ENCODE results near the gene VDAC2.
"Not testable (repeated sequence)": the region's sequence is repeated elsewhere in the genome, so short reads cannot be mapped to it uniquely, and the experiment has no call there.

The VDAC2 gene

DNA sequence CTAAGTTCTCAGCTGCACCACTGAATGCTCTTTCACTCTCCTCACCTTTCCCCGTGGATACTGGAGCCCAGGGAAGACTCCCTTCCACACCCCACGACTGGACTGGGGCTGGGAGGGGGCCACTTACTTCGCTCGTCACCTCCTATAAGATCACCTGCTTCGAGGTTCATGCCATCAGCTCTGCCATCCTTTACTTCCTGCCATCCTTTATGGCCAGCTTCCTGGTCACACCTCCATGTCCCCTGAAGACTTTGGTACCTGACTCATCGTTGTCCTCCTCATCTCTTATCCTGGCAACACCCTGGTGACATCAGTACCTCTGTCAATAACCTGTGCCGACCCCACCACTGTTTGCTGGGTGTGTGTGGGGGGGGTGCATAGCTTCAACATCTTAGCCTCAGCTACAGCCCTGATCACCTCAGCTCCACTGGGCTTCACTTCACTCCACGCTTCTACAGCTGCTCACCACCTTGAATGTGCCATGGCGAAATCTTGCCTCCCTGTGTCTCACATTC, 8.7 kb upstream of the VDAC2 start:
- DNase-seq = no peak

DNA sequence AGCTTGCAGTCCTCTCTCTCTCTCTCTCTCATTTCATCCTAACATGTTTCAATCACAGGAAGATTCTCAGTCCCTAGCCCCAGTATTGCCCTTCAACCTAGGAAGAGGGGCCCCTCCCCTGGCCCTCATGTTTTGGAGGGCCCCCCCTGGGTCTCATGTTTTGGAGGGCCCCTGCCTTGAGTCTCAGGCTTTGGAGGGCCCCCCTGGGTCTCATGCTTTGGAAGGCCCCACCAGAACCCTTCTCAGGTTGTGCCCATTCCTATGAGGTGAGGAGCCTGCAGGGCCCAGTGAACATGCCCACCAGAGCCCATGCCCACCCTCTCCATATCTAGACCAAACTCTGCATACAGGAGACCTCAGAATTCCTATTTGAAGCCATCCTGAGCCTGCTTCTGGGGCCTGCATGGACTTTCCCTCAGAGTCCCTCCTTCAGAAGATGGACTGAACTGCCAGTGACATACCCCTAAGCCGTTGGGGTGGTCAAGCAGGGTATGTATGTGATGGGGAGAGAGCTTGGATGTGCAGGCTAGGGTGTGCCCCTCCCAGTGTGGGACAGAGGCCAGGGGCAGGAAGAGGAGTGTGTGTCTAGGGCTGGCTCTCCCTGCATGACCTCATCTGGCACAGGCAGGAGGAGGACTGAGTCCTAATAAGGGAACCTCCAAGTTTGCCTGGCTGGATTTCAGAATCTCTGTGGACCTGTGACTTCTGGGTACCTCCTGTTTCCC, 8.1 kb upstream of the VDAC2 start:
- no peak for DNase-seq

DNA sequence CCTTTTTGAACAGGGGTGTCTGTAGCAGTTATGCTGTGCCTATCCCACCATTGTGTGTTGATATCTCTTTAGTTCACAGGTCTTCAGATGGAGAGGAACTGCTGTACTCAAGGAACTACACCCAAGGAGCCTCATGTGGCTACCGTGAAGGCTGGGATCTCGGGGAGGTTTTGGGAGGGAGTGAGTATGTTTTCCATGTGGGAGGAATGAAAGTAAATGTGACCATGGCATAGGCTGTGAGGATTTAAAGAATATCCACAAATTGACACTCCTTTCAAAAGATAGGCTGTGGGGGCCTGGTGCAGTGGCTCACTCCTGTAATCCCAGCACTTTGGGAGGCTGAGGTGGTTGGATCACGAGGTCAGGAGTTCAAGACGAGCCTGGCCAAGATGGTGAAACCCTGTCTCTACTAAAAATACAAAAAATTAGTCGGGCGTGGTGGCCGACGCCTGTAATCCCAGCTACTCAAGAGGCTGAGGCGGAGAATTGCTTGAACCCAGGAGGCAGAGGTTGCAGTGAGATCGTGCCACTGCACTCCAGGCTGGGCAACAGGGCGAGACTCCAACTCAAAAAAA, 7.5 kb upstream of the VDAC2 start:
- DNase-seq = not testable (repeated sequence)

DNA sequence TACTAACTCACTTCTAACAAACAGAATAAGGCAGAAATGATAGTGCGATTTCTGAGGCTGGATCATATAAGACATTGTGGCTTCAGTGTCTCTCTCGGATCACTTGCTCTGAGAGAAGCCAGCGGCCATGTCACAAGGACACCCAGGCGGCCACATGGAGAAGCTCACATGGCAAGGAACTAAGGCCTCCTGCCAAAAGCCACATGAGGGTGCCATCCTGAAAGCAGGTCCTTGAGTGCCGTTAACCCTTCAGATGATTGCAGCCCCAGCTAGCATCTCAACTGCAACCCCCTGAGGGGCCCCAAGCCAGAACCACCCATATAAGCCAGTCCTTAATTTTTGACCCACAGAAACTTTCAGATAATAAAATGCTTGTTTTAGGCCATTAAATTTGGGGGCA, 6.9 kb upstream of the VDAC2 start:
- DNase-seq = no peak

DNA sequence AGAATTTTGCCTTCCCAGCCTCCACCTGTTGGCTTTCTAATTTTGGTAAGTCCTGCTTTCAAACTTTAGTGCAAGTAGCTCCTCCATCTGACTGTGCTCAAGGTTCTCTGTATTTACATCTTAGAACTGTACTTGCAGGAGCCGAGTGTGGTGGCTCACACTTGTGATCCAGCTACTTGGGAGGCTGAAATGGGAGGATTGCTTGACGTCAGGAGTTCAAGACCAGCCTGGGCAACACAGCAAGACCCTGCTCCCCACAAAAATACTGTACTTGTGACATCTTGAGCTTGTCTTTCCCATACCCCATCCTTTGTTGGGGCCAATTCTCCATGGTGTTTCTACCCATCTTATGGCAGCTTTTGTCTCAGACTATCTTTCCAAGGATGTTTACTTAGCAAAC, 4.7 kb upstream of the VDAC2 start:
- DNase-seq = no peak

DNA sequence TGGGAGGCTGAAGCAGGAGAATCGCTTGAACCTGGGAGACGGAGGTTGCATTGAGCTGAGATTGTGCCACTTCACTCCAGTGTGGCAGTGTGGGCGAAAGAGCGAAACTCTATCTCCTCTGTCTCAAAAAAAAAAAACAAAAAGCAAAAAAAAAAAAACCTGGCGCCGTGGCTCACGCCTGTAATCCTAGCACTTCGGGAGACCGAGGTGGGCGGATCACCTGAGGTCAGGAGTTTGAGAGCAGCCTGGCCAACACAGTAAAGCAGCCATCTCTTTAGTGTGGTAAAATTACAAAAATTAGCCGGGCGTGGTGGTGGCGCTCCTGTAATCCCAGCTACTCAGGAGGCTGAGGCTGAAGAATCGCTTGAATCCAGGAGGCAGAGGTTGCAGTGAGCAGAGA, 4.0 kb upstream of the VDAC2 start:
- DNase-seq = not testable (repeated sequence)

DNA sequence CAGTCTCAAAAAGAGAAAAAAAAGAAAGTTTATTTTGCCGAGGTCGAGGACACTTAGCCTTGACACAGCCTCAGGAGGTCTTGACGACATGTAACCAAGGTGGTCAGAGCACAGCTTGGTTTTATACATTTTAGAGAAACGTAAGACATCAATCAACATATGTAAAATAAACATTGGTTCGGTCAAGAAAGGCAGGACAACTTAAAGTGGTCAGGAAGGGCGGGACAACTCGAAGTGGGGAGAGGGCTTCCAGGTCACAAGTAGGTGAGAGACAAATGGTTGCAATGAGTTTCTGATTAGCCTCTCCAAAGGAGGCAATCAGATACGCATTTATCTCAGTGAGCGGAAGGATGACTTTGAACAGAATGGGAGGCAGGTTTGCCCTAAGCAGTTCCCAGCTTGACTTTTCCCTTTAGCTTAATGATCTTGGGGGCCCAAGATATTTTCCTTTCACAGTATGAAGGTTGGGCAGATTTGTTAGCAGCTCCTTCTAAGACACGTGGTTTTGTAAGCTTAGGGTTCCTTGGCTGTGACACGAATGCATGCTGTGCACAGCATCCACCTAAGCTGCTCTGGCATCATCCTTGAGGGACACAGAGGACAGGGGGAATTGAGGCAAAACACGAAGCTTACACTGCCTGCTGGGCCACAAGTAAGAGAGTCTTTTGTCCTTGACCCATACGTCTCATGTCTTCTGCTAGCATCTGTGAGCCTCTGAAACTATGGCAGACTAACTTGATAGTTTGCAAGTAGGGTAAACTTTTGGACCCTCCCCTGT, 3.3 kb upstream of the VDAC2 start:
- DNase-seq = no peak

DNA sequence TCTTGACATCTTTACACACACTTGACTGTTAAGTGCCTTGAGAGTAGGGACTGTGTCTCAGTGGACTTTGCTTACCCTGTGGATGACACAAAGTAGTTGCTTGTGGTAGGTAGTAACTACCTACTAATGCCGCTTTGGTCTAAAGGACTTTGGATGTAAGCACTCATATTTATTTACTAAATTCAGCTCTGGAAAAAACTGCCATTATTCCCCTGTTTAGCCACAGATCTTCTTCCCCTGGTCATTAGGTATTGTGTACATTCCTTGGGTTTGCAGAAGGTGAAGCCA, 2.8 kb upstream of the VDAC2 start:
- DNase-seq = no peak

DNA sequence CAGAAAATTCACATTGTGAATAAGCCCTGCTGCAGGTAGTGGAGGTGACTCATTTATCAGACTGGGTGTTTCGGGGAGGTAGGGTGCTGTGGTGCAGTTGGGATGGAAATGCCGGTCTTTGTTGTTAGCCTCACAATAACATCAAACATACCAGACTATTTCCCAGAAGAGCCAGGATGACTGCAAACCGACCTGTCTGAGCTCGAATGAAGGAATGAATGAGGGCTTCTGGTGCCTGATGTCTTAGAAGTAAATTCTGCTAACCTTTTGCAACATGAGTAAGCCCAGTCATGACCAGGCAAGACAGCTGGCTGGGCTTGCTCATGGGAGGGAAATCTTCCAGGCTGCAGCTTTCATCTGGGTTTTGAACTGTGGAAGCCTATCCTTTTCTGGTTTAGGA, 2.4 kb upstream of the VDAC2 start:
- no peak for DNase-seq

DNA sequence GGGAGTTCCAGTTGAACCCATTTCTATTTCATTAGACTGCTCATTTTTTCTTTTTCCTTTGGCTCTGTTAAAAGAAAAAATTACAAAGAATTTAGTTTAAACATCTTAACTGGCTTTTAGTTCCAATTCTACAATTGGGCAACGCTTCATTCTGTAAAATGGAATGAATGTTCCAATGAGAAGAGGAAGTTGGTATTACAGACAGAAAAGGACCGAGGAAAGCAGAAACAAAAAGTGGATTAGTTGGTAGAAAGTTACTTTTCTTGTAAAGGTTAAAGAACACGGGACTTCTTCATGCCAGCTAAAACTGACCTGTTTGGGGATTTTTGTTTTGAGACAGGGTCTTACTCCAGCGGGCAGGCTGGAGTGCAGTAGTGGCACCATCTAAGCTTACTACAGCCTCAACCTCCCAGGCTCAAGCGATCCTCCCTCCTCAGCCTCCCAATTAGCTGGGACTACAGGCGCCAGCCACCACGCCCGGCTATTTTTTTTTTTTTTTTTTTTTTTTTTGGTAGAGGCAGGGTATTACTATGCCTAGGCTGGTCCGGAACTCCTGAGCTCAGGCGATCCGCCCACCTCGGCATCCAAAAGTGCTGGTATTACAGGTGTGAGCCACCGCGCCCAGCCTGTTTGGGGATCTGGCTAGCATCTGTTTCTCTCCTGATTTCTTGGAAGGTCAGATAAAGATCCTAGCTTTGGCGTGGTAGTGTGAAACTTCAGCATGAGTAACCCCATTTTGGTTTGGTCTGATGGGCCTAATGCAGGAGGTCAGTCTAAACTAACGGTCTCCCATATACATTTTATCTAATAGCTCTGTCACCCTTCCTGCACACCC, 1.3 kb upstream of the VDAC2 start:
- no peak for DNase-seq

DNA sequence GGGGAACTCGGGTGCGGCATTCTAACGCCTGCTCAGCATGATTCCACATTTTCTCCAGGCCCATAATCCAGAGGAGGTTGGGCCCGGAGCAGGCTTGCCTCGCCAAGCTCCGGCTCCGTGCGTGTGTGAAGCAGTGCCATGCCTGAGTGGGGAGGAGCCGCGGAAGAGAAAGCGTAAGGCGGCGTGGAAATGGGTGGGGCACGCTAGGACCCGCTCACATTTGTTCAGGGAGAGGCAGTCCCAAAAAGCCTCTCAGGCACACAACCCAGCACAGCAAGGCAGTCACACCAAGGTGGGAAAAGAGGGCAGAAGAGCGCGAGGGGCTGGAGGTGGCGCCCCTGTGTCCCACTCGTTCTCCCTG, 695 bp upstream of the VDAC2 start:
- peak; percentile 11 for DNase-seq

DNA sequence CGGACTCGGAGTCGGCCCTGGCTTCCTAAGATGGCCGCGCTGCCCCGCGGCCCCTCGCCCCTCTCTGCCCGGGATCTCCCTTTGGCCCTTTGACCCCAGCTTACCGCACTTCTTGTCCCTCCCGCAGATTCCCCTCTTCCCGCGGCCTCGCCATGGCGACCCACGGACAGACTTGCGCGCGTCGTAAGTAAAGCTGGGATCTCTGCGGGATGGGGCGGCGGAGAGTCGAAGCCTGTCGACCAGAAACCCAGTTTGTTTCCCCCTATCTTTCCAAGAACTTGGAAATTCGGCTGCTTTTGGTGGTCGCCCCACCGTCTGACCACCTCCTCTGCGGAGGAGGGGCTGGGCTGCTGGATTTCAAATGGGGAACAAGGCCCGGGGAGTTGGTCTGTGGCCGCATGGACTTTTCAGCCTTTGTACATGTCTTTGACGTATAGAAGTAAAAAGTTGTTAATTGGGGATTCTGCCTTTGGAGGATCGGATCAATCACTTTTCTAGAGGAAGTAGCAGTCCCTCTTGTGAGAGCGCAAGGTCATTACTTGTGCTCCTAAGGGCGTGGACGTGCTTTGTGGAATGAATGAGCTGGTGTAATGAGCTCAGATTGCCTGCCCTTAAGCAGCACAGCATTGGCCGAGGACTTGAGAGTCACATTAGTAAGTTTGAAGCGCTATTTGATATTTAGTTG, 553 bp downstream of the VDAC2 start:
- no peak for DNase-seq

DNA sequence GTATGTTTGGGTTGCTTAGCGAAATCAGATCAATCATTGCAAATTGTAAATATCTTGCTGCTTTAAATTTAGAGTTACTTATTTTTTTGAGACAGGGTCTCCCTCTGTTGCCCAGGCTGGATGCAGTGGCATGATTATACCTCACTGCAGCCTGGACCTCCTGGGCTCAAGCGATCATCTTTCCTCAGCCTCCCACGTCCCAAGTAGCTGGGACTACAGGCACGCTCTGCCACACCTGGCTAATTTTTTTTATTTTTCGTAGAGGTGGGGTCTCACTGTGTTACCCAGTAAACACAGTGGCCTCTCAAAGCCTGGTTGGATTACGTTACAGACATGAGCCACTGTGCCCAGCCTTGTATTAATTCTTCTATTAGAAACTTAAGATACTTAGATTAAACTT, 1.7 kb downstream of the VDAC2 start:
- DNase-seq = no peak

DNA sequence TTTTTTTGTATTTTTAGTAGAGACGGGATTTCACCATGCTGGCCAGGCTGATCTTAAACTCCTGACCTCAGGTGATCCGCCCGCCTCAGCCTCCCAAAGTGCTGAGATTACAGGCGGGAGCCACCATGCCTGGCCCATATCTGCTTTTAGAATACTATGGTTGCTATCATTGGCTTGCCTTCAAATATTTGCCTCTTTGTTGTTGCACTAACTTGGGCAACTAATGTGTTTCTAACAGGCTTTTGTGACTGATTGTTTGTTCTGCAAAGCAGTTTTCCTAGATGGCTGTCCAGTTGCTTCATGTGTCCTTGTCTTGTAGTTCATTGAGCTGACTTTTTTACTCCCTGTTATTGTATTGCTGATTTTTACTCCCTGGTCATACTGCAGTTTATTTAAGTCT, 9.7 kb downstream of the VDAC2 start:
- no peak for DNase-seq

DNA sequence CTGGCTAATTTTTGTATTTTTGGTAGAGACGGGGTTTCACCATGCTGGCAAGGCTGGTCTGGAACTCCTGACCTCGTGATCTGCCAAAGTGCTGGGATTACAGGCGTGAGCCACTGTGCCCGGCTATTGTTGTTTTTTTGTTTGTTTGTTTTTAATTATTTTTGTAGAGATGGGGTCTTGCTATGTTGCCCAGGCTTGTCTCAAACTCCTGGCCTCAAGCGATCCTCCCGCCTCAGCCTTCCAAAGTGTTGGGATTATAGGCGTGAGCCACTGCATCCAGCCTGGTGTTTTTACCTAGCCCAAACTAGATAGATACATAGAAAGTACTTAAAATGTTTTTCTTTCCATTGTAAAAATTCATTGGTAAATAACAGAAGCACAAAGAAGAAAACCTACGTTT, 10.9 kb downstream of the VDAC2 start:
- DNase-seq = not testable (repeated sequence)

DNA sequence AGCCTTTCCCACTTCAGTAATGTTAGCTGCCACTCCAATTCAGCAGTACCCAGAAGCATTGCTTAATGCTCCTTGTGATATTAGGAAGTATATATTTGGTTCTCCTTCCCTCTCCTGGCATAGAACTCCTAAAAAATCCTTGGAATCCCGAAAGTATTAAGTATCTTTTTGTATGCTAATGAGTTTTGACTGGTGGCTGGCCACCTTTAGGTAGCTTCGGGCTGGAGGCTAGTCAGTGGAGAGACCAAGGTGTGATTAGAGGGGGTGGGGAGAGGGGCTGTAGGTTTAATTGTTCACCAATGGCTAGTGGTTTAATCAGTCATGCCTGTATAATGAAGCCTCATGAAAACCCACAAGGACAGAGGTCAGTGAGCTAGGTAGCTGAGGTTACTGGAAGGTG, 12.9 kb downstream of the VDAC2 start:
- no peak for DNase-seq

DNA sequence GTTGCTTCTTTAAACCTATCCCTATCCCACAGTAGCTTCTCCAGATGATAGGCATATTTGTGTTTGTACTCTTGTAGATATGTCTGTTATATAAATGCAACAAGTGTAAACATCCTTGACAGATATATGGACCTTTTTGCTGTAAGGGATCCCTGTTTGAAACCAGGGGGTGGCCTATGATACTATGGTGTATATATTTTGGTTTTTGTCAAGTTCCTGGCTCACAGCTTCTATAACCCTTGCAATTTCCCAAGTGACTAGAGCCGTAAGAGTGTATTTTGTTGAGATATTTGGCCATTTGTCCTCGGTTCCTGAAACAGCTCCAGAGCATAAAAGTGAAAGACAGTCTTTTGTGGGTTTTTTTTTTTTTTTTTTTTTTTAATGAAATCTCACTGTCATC, 15.5 kb downstream of the VDAC2 start:
- DNase-seq = no peak

DNA sequence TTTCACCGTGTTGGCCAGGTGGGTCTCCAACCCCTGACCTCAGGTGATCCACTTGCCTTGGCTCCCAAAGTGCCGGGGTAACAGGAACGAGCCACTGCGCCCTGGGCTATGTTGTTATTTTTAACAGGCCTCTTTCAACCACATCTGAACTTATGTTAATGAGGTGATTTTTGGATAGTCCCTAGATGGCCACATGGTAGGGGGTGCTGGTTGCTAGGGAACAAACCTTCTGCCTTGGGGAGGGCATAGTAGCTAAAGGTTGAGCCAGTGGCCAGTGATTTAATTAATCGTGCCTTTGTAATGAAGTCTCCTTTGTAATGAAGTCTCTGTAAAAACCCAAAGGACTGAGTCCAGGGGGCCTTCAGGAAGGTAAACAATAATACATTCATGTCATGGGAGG, 16.1 kb downstream of the VDAC2 start:
- no peak for DNase-seq

DNA sequence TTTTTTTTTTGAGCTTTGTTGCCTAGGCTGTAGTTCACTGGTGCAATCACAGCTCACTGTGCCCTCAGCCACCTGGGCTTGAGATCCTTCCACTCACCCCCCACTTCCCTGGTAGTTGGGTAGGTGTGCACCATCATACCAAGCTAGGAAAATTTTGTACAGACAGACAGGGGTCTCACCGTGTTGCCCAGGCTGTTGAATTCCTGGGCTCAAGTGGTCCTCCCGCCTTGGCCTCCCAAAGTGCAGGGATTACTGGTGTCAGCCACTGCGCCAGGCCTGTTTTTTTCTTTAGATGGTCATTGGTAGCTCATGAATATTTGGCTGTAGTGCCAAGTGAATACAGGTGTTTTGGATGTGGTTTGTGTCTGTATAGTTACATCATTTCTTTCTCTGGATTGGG, 17.7 kb downstream of the VDAC2 start:
- no peak for DNase-seq

DNA sequence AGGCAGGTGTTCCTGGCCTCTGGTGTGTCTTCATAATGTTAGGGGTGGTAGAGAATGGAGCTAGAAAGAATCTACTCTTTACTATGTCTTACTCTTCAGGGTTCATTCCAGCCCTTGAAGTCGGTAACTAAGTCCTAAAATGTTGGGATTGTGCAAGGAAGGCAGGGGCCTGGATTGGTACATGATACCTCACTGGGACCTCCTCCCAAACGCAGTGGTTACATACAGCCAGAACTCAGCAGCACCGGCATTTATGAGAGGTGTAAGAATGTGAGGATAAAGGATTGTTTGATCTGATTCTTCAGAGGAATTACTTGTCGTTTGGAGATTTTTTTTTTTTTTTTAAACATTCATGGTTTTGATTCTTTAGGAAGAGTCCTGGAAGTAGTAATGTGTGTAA, 18.2 kb downstream of the VDAC2 start:
- no peak for DNase-seq

DNA sequence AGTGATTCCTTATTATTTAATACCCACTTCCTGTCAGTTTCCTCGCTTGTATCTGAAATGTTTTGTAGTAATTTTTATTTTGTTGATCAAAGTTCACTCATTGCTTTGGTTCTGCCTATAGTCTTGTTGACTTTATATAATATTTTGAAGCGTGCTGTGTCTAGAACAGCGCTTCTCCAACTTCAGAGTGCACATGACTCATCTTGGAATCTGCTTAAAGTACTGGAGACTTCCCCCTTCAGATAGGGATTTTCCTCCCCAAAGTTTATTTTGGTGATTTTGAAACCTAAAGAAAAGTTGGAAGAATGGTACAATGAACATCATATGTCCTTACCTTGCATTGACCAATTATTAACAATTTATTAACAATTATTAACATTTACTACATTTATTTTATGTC, 19.4 kb downstream of the VDAC2 start:
- no peak for DNase-seq

DNA sequence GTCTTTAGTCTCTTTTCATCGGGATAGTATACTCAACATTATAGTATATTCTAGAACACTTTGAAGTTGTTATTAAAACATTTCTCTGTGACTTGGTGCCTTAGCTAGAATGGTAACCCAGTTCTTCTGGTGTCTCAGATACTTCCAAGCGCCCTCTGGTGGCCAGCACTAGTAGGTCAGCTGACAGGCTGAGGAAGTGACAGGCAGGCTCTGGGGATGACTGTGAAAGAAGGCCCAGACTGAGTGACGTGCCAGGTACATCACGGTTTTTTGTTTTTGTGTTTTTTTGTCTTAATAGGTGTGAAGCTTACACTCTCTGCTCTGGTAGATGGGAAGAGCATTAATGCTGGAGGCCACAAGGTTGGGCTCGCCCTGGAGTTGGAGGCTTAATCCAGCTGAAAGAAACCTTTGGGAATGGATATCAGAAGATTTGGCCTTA, 20.0 kb downstream of the VDAC2 start:
- peak; percentile 38 for DNase-seq

Data from DMS79 treated with DMSO at 0.1 percent for 48 hours (cell line).